ENCODE data around the gene TMEM87B.

Gene TMEM87B

DNA sequence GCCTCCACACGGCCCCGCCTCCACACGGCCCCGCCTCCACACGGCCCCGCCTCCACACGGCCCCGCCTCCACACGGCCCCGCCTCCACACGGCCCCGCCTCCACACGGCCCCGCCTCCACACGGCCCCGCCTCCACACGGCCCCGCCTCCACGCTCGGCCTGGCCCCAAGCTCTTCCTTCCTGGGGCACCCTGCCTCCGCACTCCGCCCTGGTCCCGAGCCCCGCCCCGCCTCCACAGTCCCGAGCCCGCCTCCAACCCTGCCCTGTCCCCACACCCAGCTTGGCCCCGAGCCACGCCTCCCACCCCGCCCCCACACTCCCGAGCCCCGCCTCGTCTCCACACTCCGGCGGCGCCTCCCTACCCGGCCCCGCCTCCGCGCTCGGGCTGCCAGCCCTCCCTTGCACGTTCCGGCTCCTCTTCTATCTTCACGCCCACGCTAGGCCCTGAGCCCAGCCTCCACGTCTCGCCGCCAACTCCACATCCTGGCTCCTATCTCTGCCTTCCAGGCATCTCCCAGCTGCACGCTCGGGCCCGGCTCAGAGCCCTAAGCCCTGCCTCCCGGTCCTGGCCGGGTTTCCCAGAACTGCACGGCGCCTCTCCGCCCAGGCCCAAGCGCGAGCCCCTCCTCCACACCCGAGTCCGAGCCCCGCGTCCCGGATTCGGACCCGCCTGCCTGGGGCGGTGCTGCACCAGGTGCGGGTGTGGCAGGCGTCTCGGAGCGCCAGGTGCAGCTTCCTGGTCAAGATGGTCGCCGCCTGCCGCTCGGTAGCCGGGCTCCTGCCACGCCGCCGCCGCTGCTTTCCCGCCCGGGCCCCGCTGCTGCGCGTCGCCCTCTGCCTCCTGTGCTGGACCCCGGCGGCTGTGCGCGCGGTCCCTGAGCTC, at the start of gene TMEM87B:
Gene TMEM87B (plus strand): TSS at position 423 of the 883 bp plus-strand sequence. CDS start 323 bp downstream, at position 746.
- Histone ChIP-seq H3K9ac (ENCODE audit: low read depth in 1 of 2, low read length in 2 of 2) (peak within 1 kb of the TSS; percentile 94), H3K36me3 (ENCODE audit: control insufficient read depth in 2 of 2, insufficient read depth in 2 of 2, low read length in 2 of 2) (no peaks in the 10 kb centered on the region), H3K4me3 (ENCODE audit: low read length in 2 of 2) (peak within 1 kb of the TSS; percentile 92 to 93), H3K27me3 (ENCODE audit: control insufficient read depth in 2 of 2, insufficient read depth in 2 of 2, low read length in 2 of 2) (no peaks in the 10 kb centered on the region), H3K4me1 (ENCODE audit: control insufficient read depth in 2 of 2, insufficient read depth in 2 of 2, low read length in 2 of 2) (peaks cover 28 to 38% of the 10 kb centered on the region in 2 donors), H3K27ac (ENCODE audit: low read depth in 2 of 2, low read length in 2 of 2) (peak within 1 kb of the TSS; percentile 97 to 99), H3K9me3 (ENCODE audit: control insufficient read depth in 2 of 2, low read length in 2 of 2) (no peaks in the 10 kb centered on the region)

GRCh38 chr2:112005406-112006075, 49.5 kb upstream of the TMEM87B start:
- Histone ChIP-seq H3K4me3 (ENCODE audit: low read length in 2 of 2) (no peak overlapping the region), H3K27me3 (ENCODE audit: control insufficient read depth in 2 of 2, insufficient read depth in 2 of 2, low read length in 2 of 2) (no peaks in the 10 kb centered on the region), H3K27ac (ENCODE audit: low read depth in 2 of 2, low read length in 2 of 2) (no peak overlapping the region), H3K9ac (ENCODE audit: low read depth in 1 of 2, low read length in 2 of 2) (no peak overlapping the region), H3K4me1 (ENCODE audit: control insufficient read depth in 2 of 2, insufficient read depth in 2 of 2, low read length in 2 of 2) (peaks cover 2 to 4% of the 10 kb centered on the region in 2 donors), H3K9me3 (ENCODE audit: control insufficient read depth in 2 of 2, low read length in 2 of 2) (no peaks in the 10 kb centered on the region), H3K36me3 (ENCODE audit: control insufficient read depth in 2 of 2, insufficient read depth in 2 of 2, low read length in 2 of 2) (peaks cover 0 to 3% of the 10 kb centered on the region in 2 donors)

- Histone ChIP-seq H3K9ac (ENCODE audit: low read depth in 1 of 2, low read length in 2 of 2) (no peak overlapping the region), H3K27ac (ENCODE audit: low read depth in 2 of 2, low read length in 2 of 2) (peak overlapping the region in 1 of 2 donors; percentile 10), H3K4me1 (ENCODE audit: control insufficient read depth in 2 of 2, insufficient read depth in 2 of 2, low read length in 2 of 2) (peaks cover 5 to 7% of the 10 kb centered on the region in 2 donors), H3K9me3 (ENCODE audit: control insufficient read depth in 2 of 2, low read length in 2 of 2) (no peaks in the 10 kb centered on the region), H3K27me3 (ENCODE audit: control insufficient read depth in 2 of 2, insufficient read depth in 2 of 2, low read length in 2 of 2) (no peaks in the 10 kb centered on the region), H3K4me3 (ENCODE audit: low read length in 2 of 2) (no peak overlapping the region), H3K36me3 (ENCODE audit: control insufficient read depth in 2 of 2, insufficient read depth in 2 of 2, low read length in 2 of 2) (peaks cover 3% of the 10 kb centered on the region in 2 donors)
These were observed 49.0 kb upstream of the TMEM87B start for GRCh38 chr2:112006076-112006410.

- peaks cover 7% of the 10 kb centered on the region in 2 donors for H3K4me1 ChIP-seq (ENCODE audit: control insufficient read depth in 2 of 2, insufficient read depth in 2 of 2, low read length in 2 of 2)
- H3K9me3 ChIP-seq (ENCODE audit: control insufficient read depth in 2 of 2, low read length in 2 of 2) = no peaks in the 10 kb centered on the region
- no peaks in the 10 kb centered on the region for H3K27me3 ChIP-seq (ENCODE audit: control insufficient read depth in 2 of 2, insufficient read depth in 2 of 2, low read length in 2 of 2)
- H3K9ac ChIP-seq (ENCODE audit: low read depth in 1 of 2, low read length in 2 of 2) = no peak overlapping the region
- H3K36me3 ChIP-seq (ENCODE audit: control insufficient read depth in 2 of 2, insufficient read depth in 2 of 2, low read length in 2 of 2) = peaks cover 3 to 7% of the 10 kb centered on the region in 2 donors
- H3K27ac ChIP-seq (ENCODE audit: low read depth in 2 of 2, low read length in 2 of 2) = no peak overlapping the region
- no peak overlapping the region for H3K4me3 ChIP-seq (ENCODE audit: low read length in 2 of 2)
These were observed 47.6 kb upstream of the TMEM87B start for GRCh38 chr2:112007493-112007892.

DNA sequence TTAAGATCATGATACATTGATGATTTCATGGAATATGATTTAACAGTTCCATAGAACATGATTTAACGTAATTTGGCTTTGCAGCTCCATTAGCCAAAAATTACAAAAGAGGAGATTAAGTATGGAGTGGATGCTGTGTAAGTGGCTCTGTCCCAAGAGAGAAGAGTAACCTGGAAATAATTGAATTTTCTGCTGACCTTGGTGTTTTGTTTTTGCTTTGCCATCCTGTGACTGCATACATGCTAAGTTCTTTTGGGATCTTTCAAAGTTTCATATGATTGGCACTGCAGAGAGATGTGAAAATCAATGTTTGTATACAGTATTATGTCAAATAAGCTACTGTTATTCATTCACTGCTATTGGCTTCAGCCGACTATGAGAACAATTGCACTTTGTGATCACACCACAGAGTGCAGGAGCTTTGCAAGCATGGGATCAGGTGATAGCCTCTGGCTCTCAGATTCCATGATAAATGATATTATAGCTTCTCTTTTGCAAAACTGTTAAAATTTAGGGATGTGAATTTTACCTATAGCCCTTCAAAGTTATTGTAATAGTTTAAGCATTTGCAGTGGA, 46.1 kb upstream of the TMEM87B start:
- Histone ChIP-seq H3K27ac (ENCODE audit: low read depth in 2 of 2, low read length in 2 of 2) (no peak overlapping the region), H3K4me1 (ENCODE audit: control insufficient read depth in 2 of 2, insufficient read depth in 2 of 2, low read length in 2 of 2) (peaks cover 7% of the 10 kb centered on the region in 2 donors), H3K27me3 (ENCODE audit: control insufficient read depth in 2 of 2, insufficient read depth in 2 of 2, low read length in 2 of 2) (no peaks in the 10 kb centered on the region), H3K9ac (ENCODE audit: low read depth in 1 of 2, low read length in 2 of 2) (no peak overlapping the region), H3K4me3 (ENCODE audit: low read length in 2 of 2) (no peak overlapping the region), H3K9me3 (ENCODE audit: control insufficient read depth in 2 of 2, low read length in 2 of 2) (no peaks in the 10 kb centered on the region), H3K36me3 (ENCODE audit: control insufficient read depth in 2 of 2, insufficient read depth in 2 of 2, low read length in 2 of 2) (peaks cover 3 to 7% of the 10 kb centered on the region in 2 donors)

DNA sequence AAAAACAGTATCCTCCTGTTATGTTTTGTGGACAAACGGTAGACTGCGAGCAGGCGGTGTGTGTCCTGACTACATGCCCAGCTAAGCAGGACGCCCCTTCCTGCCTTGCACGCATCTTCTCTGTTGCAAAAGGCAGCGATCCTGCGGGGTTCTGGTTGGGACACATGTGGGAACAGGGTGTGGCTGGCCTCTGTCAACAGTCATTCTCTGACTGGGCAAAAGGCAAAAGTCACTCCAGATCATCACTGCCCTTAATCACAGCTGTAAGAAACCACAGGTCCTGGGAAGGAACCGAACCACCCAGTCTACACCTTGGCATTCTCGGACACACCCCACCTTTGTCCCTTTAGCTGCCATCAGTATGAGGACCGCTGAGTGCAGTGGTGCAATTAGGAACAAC, 44.3 kb upstream of the TMEM87B start:
- no peak overlapping the region for H3K4me3 ChIP-seq (ENCODE audit: low read length in 2 of 2)
- H3K4me1 ChIP-seq (ENCODE audit: control insufficient read depth in 2 of 2, insufficient read depth in 2 of 2, low read length in 2 of 2) = peaks cover 7% of the 10 kb centered on the region in 2 donors
- H3K36me3 ChIP-seq (ENCODE audit: control insufficient read depth in 2 of 2, insufficient read depth in 2 of 2, low read length in 2 of 2) = peaks cover 3 to 7% of the 10 kb centered on the region in 2 donors
- H3K27me3 ChIP-seq (ENCODE audit: control insufficient read depth in 2 of 2, insufficient read depth in 2 of 2, low read length in 2 of 2) = no peaks in the 10 kb centered on the region
- H3K9ac ChIP-seq (ENCODE audit: low read depth in 1 of 2, low read length in 2 of 2) = no peak overlapping the region
- H3K9me3 ChIP-seq (ENCODE audit: control insufficient read depth in 2 of 2, low read length in 2 of 2) = no peaks in the 10 kb centered on the region
- no peak overlapping the region for H3K27ac ChIP-seq (ENCODE audit: low read depth in 2 of 2, low read length in 2 of 2)

GRCh38 chr2:112012556-112012955, 42.5 kb upstream of the TMEM87B start:
- H3K27ac ChIP-seq (ENCODE audit: low read depth in 2 of 2, low read length in 2 of 2) = no peak overlapping the region
- no peaks in the 10 kb centered on the region for H3K27me3 ChIP-seq (ENCODE audit: control insufficient read depth in 2 of 2, insufficient read depth in 2 of 2, low read length in 2 of 2)
- no peak overlapping the region for H3K4me3 ChIP-seq (ENCODE audit: low read length in 2 of 2)
- peaks cover 3 to 7% of the 10 kb centered on the region in 2 donors for H3K4me1 ChIP-seq (ENCODE audit: control insufficient read depth in 2 of 2, insufficient read depth in 2 of 2, low read length in 2 of 2)
- no peaks in the 10 kb centered on the region for H3K9me3 ChIP-seq (ENCODE audit: control insufficient read depth in 2 of 2, low read length in 2 of 2)
- H3K36me3 ChIP-seq (ENCODE audit: control insufficient read depth in 2 of 2, insufficient read depth in 2 of 2, low read length in 2 of 2) = peaks cover 3 to 7% of the 10 kb centered on the region in 2 donors
- H3K9ac ChIP-seq (ENCODE audit: low read depth in 1 of 2, low read length in 2 of 2) = no peak overlapping the region

GRCh38 chr2:112018846-112019245, 36.2 kb upstream of the TMEM87B start:
- no peaks in the 10 kb centered on the region for H3K9me3 ChIP-seq (ENCODE audit: control insufficient read depth in 2 of 2, low read length in 2 of 2)
- no peak overlapping the region for H3K4me3 ChIP-seq (ENCODE audit: low read length in 2 of 2)
- H3K36me3 ChIP-seq (ENCODE audit: control insufficient read depth in 2 of 2, insufficient read depth in 2 of 2, low read length in 2 of 2) = no peaks in the 10 kb centered on the region
- H3K9ac ChIP-seq (ENCODE audit: low read depth in 1 of 2, low read length in 2 of 2) = no peak overlapping the region
- H3K4me1 ChIP-seq (ENCODE audit: control insufficient read depth in 2 of 2, insufficient read depth in 2 of 2, low read length in 2 of 2) = no peaks in the 10 kb centered on the region
- H3K27ac ChIP-seq (ENCODE audit: low read depth in 2 of 2, low read length in 2 of 2) = no peak overlapping the region
- no peaks in the 10 kb centered on the region for H3K27me3 ChIP-seq (ENCODE audit: control insufficient read depth in 2 of 2, insufficient read depth in 2 of 2, low read length in 2 of 2)

DNA sequence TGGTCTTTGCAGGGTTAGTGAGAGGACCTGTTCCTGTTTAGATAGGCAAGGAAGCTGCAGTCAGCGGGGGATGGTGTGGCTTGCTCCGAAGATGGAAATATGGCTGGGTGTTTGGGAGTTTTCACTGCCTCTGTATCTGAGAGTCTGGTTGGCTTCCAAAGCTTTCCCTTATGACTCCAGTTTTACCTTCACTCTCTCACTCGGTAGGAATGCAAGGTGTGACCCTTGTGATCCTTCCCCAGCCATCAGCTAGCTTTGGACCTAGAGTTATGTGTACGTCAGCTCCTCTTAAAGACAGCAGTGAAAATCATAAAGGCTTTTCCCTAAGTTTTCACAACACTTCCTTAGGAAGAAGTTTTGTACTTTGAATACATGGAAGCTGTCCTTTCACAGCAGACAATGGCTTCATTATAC, 35.5 kb upstream of the TMEM87B start:
- no peak overlapping the region for H3K4me3 ChIP-seq (ENCODE audit: low read length in 2 of 2)
- no peaks in the 10 kb centered on the region for H3K4me1 ChIP-seq (ENCODE audit: control insufficient read depth in 2 of 2, insufficient read depth in 2 of 2, low read length in 2 of 2)
- no peak overlapping the region for H3K27ac ChIP-seq (ENCODE audit: low read depth in 2 of 2, low read length in 2 of 2)
- H3K9me3 ChIP-seq (ENCODE audit: control insufficient read depth in 2 of 2, low read length in 2 of 2) = no peaks in the 10 kb centered on the region
- H3K36me3 ChIP-seq (ENCODE audit: control insufficient read depth in 2 of 2, insufficient read depth in 2 of 2, low read length in 2 of 2) = no peaks in the 10 kb centered on the region
- no peaks in the 10 kb centered on the region for H3K27me3 ChIP-seq (ENCODE audit: control insufficient read depth in 2 of 2, insufficient read depth in 2 of 2, low read length in 2 of 2)
- H3K9ac ChIP-seq (ENCODE audit: low read depth in 1 of 2, low read length in 2 of 2) = no peak overlapping the region

GRCh38 chr2:112020561-112020960, 34.5 kb upstream of the TMEM87B start:
- Histone ChIP-seq H3K27me3 (ENCODE audit: control insufficient read depth in 2 of 2, insufficient read depth in 2 of 2, low read length in 2 of 2) (no peaks in the 10 kb centered on the region), H3K4me1 (ENCODE audit: control insufficient read depth in 2 of 2, insufficient read depth in 2 of 2, low read length in 2 of 2) (no peaks in the 10 kb centered on the region), H3K9me3 (ENCODE audit: control insufficient read depth in 2 of 2, low read length in 2 of 2) (no peaks in the 10 kb centered on the region), H3K4me3 (ENCODE audit: low read length in 2 of 2) (no peak overlapping the region), H3K9ac (ENCODE audit: low read depth in 1 of 2, low read length in 2 of 2) (no peak overlapping the region), H3K27ac (ENCODE audit: low read depth in 2 of 2, low read length in 2 of 2) (no peak overlapping the region), H3K36me3 (ENCODE audit: control insufficient read depth in 2 of 2, insufficient read depth in 2 of 2, low read length in 2 of 2) (no peaks in the 10 kb centered on the region)

Measured in mucosa of rectum (tissue), 2 donors.